ENCODE data around the gene CRB3. TPM values are rescaled to one million over a fixed set of nuclear protein-coding genes. Genes with fewer than 3 reads are reported as not detected.

The CRB3 gene
- total and polyA plus RNA-seq, 2 of the 13 experiments (the other 11 are each of a cell fraction or from before 2014, with no cell fraction given): 10.6 to 25.6 TPM

DNA sequence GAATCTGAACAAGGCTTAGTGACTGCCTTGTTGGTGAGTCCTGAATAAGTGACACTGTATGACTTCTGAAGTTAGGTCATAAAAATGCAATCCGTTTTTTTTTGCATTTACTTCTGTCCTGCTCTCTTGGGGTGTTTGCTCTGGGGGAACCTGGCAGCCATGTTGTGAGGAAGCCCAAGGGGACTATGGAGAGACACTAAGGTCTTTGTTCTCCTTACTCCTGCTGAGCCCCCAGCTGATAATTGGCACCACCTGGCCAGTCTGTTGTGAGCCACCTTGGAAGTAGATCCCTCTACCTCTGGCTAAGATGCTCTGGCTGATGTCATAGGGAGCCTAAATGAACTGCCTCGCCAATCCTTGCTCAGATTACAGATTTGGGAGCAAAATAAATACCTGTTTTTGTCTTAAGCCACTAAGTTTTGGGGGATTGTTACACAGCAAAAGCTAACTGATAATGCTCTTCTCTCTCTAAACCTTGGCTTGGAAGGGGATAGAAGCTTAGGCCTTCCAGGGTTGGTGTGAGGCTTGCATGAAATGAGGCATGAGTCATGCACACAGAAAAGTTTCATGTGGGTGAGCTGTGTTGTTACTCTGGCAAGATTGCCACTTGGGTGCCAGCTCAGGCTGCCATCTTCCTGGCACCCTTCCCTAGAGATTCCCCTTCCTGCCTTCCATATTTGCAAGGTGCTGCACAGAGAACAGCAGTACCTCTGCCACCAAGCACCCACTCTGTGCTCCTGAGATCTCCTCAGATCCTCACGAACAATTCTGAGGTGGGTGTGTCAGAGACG lies 27.9 kb downstream of the CRB3 start:
- Histone ChIP-seq H3K9me3 (ENCODE audit: low read length) (no peaks in the 10 kb centered on the region), H3K79me2 (ENCODE audit: insufficient read depth, low read length) (no peaks in the 10 kb centered on the region), H2AFZ (ENCODE audit: low read length) (no peak overlapping the region), H3K4me2 (ENCODE audit: low read depth, low read length) (no peak overlapping the region), H4K20me1 (ENCODE audit: insufficient read depth, low read length) (no peaks in the 10 kb centered on the region), H3K27me3 (ENCODE audit: control insufficient read depth in 1 of 2, insufficient read depth in 2 of 2, low read length in 2 of 2) (no peaks in the 10 kb centered on the region), H3K36me3 (replicated peaks in 1 of 2; ENCODE audit: control insufficient read depth in 1 of 2, insufficient read depth in 2 of 2, low read length in 2 of 2) (no peaks in the 10 kb centered on the region), H3K9ac (ENCODE audit: insufficient read depth, low read depth, low read length) (no peak overlapping the region), H3K4me3 (replicated peaks in 1 of 3; ENCODE audit: insufficient read depth in 1 of 3, low read depth in 2 of 3, low read length in 3 of 3) (no peak overlapping the region), H3K4me1 (ENCODE audit: insufficient read depth, low read length) (no peaks in the 10 kb centered on the region), H3K27ac (ENCODE audit: extremely low read length, insufficient read depth, low read length) (no peak overlapping the region)
- TF ChIP-seq TBL1XR1 (IDR thresholded peaks at IDR 0.05; ENCODE audit: borderline replicate concordance, low read length, partially characterized antibody) (no peak), FOXK2 (IDR thresholded peaks at IDR 0.05) (no peak), ZNF615 (CRISPR knock-in tag; IDR thresholded peaks at IDR 0.05; ENCODE audit: borderline replicate concordance) (no peak), CHD2 (IDR thresholded peaks at IDR 0.05; ENCODE audit: low read depth, low read length) (no peak), ZNF605 (CRISPR knock-in tag; IDR thresholded peaks at IDR 0.05) (no peak), ZNF205 (CRISPR knock-in tag; IDR thresholded peaks at IDR 0.05) (no peak), ZNF569 (CRISPR knock-in tag; IDR thresholded peaks at IDR 0.05; ENCODE audit: borderline replicate concordance) (no peak), ZNF296 (CRISPR knock-in tag; conservative IDR thresholded peaks at IDR 0.05) (no peak), DNMT1 (CRISPR knock-in tag; IDR thresholded peaks at IDR 0.05) (no peak), SP4 (CRISPR knock-in tag; IDR thresholded peaks at IDR 0.05) (no peak), ZNF557 (CRISPR knock-in tag; IDR thresholded peaks at IDR 0.05) (no peak), ZNF598 (CRISPR knock-in tag; IDR thresholded peaks at IDR 0.05; ENCODE audit: borderline replicate concordance) (no peak), SMYD3 (CRISPR knock-in tag; IDR thresholded peaks at IDR 0.05) (no peak), ZNF570 (CRISPR knock-in tag; IDR thresholded peaks at IDR 0.05; ENCODE audit: borderline replicate concordance) (no peak)
- TF ChIP-seq, protein P1, sequence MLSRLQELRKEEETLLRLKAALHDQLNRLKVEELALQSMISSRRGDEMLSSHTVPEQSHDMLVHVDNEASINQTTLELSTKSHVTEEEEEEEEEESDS (CRISPR knock-in tag; IDR thresholded peaks at IDR 0.05; ENCODE audit: borderline replicate concordance): no peak
- TF ChIP-seq, protein P2, sequence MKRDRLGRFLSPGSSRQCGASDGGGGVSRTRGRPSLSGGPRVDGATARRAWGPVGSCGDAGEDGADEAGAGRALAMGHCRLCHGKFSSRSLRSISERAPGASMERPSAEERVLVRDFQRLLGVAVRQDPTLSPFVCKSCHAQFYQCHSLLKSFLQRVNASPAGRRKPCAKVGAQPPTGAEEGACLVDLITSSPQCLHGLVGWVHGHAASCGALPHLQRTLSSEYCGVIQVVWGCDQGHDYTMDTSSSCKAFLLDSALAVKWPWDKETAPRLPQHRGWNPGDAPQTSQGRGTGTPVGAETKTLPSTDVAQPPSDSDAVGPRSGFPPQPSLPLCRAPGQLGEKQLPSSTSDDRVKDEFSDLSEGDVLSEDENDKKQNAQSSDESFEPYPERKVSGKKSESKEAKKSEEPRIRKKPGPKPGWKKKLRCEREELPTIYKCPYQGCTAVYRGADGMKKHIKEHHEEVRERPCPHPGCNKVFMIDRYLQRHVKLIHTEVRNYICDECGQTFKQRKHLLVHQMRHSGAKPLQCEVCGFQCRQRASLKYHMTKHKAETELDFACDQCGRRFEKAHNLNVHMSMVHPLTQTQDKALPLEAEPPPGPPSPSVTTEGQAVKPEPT (CRISPR knock-in tag; IDR thresholded peaks at IDR 0.05; ENCODE audit: low read depth): no peak
- TF ChIP-seq, protein P3, sequence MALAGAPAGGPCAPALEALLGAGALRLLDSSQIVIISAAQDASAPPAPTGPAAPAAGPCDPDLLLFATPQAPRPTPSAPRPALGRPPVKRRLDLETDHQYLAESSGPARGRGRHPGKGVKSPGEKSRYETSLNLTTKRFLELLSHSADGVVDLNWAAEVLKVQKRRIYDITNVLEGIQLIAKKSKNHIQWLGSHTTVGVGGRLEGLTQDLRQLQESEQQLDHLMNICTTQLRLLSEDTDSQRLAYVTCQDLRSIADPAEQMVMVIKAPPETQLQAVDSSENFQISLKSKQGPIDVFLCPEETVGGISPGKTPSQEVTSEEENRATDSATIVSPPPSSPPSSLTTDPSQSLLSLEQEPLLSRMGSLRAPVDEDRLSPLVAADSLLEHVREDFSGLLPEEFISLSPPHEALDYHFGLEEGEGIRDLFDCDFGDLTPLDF (CRISPR knock-in tag; IDR thresholded peaks at IDR 0.05): no peak
- TF ChIP-seq, protein P4, sequence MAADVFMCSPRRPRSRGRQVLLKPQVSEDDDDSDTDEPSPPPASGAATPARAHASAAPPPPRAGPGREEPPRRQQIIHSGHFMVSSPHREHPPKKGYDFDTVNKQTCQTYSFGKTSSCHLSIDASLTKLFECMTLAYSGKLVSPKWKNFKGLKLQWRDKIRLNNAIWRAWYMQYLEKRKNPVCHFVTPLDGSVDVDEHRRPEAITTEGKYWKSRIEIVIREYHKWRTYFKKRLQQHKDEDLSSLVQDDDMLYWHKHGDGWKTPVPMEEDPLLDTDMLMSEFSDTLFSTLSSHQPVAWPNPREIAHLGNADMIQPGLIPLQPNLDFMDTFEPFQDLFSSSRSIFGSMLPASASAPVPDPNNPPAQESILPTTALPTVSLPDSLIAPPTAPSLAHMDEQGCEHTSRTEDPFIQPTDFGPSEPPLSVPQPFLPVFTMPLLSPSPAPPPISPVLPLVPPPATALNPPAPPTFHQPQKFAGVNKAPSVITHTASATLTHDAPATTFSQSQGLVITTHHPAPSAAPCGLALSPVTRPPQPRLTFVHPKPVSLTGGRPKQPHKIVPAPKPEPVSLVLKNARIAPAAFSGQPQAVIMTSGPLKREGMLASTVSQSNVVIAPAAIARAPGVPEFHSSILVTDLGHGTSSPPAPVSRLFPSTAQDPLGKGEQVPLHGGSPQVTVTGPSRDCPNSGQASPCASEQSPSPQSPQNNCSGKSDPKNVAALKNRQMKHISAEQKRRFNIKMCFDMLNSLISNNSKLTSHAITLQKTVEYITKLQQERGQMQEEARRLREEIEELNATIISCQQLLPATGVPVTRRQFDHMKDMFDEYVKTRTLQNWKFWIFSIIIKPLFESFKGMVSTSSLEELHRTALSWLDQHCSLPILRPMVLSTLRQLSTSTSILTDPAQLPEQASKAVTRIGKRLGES (CRISPR knock-in tag; IDR thresholded peaks at IDR 0.05; ENCODE audit: borderline replicate concordance): no peak
- intact Hi-C loops (cut with micrococcal nuclease; ENCODE audit: unreplicated experiment): no loop called here
- in situ Hi-C loops (cut with HindIII; ENCODE audit: extremely low pct_ligation_motif_present, low pct_unique_long_range_greater_than_20kb): no loop called here
- no TSS peak for BruUV-seq (replicated peaks)
- POLR2A ChIA-PET: no interaction called here
- CTCF ChIA-PET (ENCODE audit: low intra/inter-chr PET ratio, low total read pairs): no interaction called here
- WGBS (ENCODE audit: low lambda C conversion rate): 26% methylated on average over 4 of the region's 4 CpGs
- no peak for FAIRE-seq
- DNase-seq (ENCODE audit: low spot score): no peak
- ATAC-seq: no peak

All from HepG2 (cell line).